ENCODE results near the gene FADD. TPM values are rescaled to one million over a fixed set of nuclear protein-coding genes. Genes with fewer than 3 reads are reported as not detected.

FADD gene
- polyA plus RNA-seq, 12 donors: 5.8 to 9.9 (median 8.1) TPM; not detected in 1

Other genes with a start within 250 kb of the FADD start
- gene ANO1, start 125.0 kb upstream of the FADD start, polyA plus RNA-seq (ENCODE audit: insufficient read length in 12 of 12): 10 to 100 TPM in 4 of 12 donors, 1 to 10 TPM in 7, not detected in 1; 6.4 to 33.6 (median 9.7) TPM
- gene PPFIA1, start 67.4 kb downstream of the FADD start, polyA plus RNA-seq (ENCODE audit: insufficient read length in 12 of 12): 10 to 100 TPM in 11 of 12 donors, not detected in 1; 28.1 to 46.4 (median 32.6) TPM
- 1,000 to 10,000 TPM in 1 of 12 donors, 100 to 1,000 TPM in 3, 10 to 100 TPM in 8; 81.8 to 1,218 (median 95.0) TPM for gene CTTN, start 195.2 kb downstream of the FADD start, polyA plus RNA-seq (ENCODE audit: insufficient read length in 12 of 12)